Measurements from ENCODE around the gene TNFRSF25. TPM values are rescaled to one million over a fixed set of nuclear protein-coding genes. Genes with fewer than 3 reads are reported as not detected.

The TNFRSF25 gene
- total RNA-seq, 1 experiment from 2014 or later = 19.4 TPM

DNA sequence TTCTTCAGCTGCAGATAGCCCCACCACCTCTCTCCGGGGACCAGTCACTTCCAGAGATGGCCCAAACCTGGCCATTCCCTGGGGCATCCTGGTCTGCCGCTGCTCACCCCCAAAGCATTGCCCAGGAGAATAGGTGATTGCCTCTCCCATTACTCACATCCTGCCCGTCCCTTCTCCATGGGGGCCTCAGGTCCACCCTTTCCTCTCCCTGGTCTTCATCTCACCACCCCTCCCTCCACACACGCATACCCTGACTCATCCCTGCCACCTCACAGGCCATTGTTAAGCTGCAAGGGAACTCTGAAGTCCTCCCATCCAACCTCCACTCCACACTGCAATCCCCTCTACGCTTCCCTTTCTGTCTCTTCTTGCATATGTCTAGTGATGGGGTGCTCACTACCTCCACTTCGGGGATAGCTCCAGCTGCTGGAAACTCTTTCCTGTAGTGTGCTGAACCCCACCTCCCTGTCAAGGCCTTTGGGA lies 25.5 kb upstream of the TNFRSF25 start, which contains the start of gene PLEKHG5:
TSS of gene PLEKHG5 (minus strand) at position 188 of the 483 bp plus-strand sequence. CDS start 14,096 bp downstream, outside the sequence.
- Histone ChIP-seq H3K27ac (ENCODE audit: insufficient read length, low read depth, low read length) (no peak within 1 kb of the TSS), H3T11ph (ENCODE audit: low read length) (no peak within 1 kb of the TSS), H3K9me3 (ENCODE audit: control insufficient read depth, low read depth, low read length) (no peaks in the 10 kb centered on the region), H3K18ac (ENCODE audit: insufficient read length, low read depth, low read length) (no peak within 1 kb of the TSS), H2BK5ac (ENCODE audit: insufficient read length, low read length) (no peak within 1 kb of the TSS), H4K8ac (replicated peaks; ENCODE audit: insufficient read length, low read depth, low read length) (no peak within 1 kb of the TSS), H3K23me2 (ENCODE audit: insufficient read length, low read depth, low read length, poor library complexity, severe bottlenecking) (peaks cover 15% of the 10 kb centered on the region), H3K23ac (ENCODE audit: insufficient read length, low read depth, low read length) (no peak within 1 kb of the TSS), H4K5ac (ENCODE audit: insufficient read length, low read depth, low read length) (no peak within 1 kb of the TSS), H4K20me1 (ENCODE audit: control insufficient read depth, insufficient read depth, insufficient read length) (no peaks in the 10 kb centered on the region), H2BK120ac (ENCODE audit: low read depth, low read length, poor library complexity, severe bottlenecking) (no peak within 1 kb of the TSS), H3K56ac (ENCODE audit: insufficient read length, low read depth, low read length) (no peak within 1 kb of the TSS), H3K79me1 (ENCODE audit: insufficient read depth, low read depth, low read length, poor library complexity, severe bottlenecking) (no peaks in the 10 kb centered on the region), H3K79me2 (ENCODE audit: insufficient read depth, low read length) (no peaks in the 10 kb centered on the region), H3K9ac (ENCODE audit: extremely low read depth, insufficient read length, low read length) (no peak within 1 kb of the TSS), H3K4ac (ENCODE audit: low read depth, low read length) (no peak within 1 kb of the TSS), H3K4me1 (ENCODE audit: insufficient read depth, low read length) (peaks cover 4% of the 10 kb centered on the region; the same call in 1 of the 2 replicates), H4K91ac (ENCODE audit: insufficient read length, low read depth, low read length) (no peak within 1 kb of the TSS), H2BK12ac (ENCODE audit: insufficient read length, low read depth, low read length) (no peak within 1 kb of the TSS), H3K27me3 (ENCODE audit: insufficient read depth, low read length) (no peaks in the 10 kb centered on the region), H2AK5ac (ENCODE audit: insufficient read length, low read length) (no peak within 1 kb of the TSS), H3K4me2 (ENCODE audit: insufficient read depth, insufficient read length, low read length) (peak within 1 kb of the TSS; percentile 60), H2AFZ (ENCODE audit: low read length) (no peak within 1 kb of the TSS), H2BK15ac (ENCODE audit: low read depth, low read length) (no peak within 1 kb of the TSS), H2BK20ac (ENCODE audit: low read depth, low read length, poor library complexity, severe bottlenecking) (no peak within 1 kb of the TSS), H3K14ac (ENCODE audit: insufficient read depth, low read length) (no peak within 1 kb of the TSS)
- Mint-ChIP-seq H3K27ac (peak within 1 kb of the TSS in 2 of 3 experiments; percentile 1 to 95; a peak in 3 of 7 replicates), H3K4me3 (peak within 1 kb of the TSS; percentile 76 to 83), H3K4me1 (peaks cover 23 to 25% of the 10 kb centered on the region in 2 experiments), H3K27me3 (ENCODE audit: low read depth) (peaks cover 8% of the 10 kb centered on the region), H3K9me3 (no peaks in the 10 kb centered on the region), H3K36me3 (ENCODE audit: insufficient read depth in 1 of 3, low read depth in 3 of 3) (peaks cover 0 to 4% (median 0%) of the 10 kb centered on the region in 3 experiments; a peak in 1 of 7 replicates)
- no CpG with 5 or more reads among the region's 6 CpGs for WGBS (ENCODE audit: extremely low coverage, insufficient read length, low lambda C conversion rate)
- DNase-seq = peak; percentile 71
- TF ChIP-seq, protein P1, sequence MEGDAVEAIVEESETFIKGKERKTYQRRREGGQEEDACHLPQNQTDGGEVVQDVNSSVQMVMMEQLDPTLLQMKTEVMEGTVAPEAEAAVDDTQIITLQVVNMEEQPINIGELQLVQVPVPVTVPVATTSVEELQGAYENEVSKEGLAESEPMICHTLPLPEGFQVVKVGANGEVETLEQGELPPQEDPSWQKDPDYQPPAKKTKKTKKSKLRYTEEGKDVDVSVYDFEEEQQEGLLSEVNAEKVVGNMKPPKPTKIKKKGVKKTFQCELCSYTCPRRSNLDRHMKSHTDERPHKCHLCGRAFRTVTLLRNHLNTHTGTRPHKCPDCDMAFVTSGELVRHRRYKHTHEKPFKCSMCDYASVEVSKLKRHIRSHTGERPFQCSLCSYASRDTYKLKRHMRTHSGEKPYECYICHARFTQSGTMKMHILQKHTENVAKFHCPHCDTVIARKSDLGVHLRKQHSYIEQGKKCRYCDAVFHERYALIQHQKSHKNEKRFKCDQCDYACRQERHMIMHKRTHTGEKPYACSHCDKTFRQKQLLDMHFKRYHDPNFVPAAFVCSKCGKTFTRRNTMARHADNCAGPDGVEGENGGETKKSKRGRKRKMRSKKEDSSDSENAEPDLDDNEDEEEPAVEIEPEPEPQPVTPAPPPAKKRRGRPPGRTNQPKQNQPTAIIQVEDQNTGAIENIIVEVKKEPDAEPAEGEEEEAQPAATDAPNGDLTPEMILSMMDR (conservative IDR thresholded peaks at IDR 0.05) = no peak

Data from H9 (cell line).